HCT116 (cell line): ENCODE data around the gene SLC17A2. TPM values are rescaled to one million over a fixed set of nuclear protein-coding genes. Genes with fewer than 3 reads are reported as not detected.

ENCODE experiments used
- ATAC-seq: fragments of 200-7000 bp; cut with Tn5 transposase; 2 replicates; pipeline ENCODE4 v1.9.1; 2020; ENCODE audit warnings: mild to moderate bottlenecking, moderate library complexity
- BruUV-seq: library from RNA; stranded (reverse); fragments of 400-500 nt; replicated peaks from 2 replicates; lab custom pipeline; 2021; lab: Mats Ljungman, UMichigan
- CTCF ChIA-PET: fragments of 300-600 bp; sonication (Branson Sonifier 250); formaldehyde crosslinking; loops from one replicate; lab custom pipeline; 2021; ENCODE audit warnings: antibody characterized with exemption; lab: Charles Lee
- POLR2A ChIA-PET: fragments of 300-600, 350-600 bp; sonication (Branson Sonifier 250); formaldehyde crosslinking; loops from one replicate; lab custom pipeline; 2021; ENCODE audit warnings: antibody characterized with exemption; lab: Charles Lee
- RAD21 ChIA-PET, 2 experiments: fragments of 300-600 bp; sonication (Branson Sonifier 250); formaldehyde crosslinking; loops; one replicate each; lab custom pipeline; 2023; ENCODE audit warnings: low total read pairs in 2 of 2; ENCODE audit not compliant: uncharacterized antibody in 2 of 2, unreplicated experiment in 2 of 2, low non-redundant PET in 1 of 2; lab: Charles Lee
- DNase-seq: peaks from one replicate; pipeline ENCODE4 v3.0.0-alpha.2; 2010; ENCODE audit warnings: low read depth, low spot score
- H2AFZ ChIP-seq: fragments of 200-600 bp; shearing (Covaris generic), sonication (generic); 2 replicates; pipeline ENCODE4 v1.6.1; 2017; ENCODE audit warnings: low read depth, mixed run types, mixed read lengths, antibody characterized with exemption, low read length; ENCODE audit not compliant: poor library complexity, severe bottlenecking
- H3K27ac ChIP-seq: 2 replicates; pipeline ENCODE4 v1.5.1; 2012; ENCODE audit warnings: low read depth, low read length
- H3K27me3 ChIP-seq: fragments of 200-600 bp; sonication (generic); 2 replicates; pipeline ENCODE4 v1.6.1; 2016; ENCODE audit warnings: mixed run types, low read length, mixed read lengths; ENCODE audit not compliant: insufficient read depth
- H3K36me3 ChIP-seq, 2 experiments: fragments of 200-500 bp in 1 of 2; fragments of 200-600 bp in 1 of 2; sonication (Bioruptor generic) in 1 of 2; sonication (generic) in 1 of 2; 2 replicates each; pipeline versions ENCODE4 v1.5.1 to v1.6.1; 2014 to 2016; ENCODE audit warnings: low read length in 2 of 2, inconsistent platforms in 1 of 2, mixed read lengths in 1 of 2, mixed run types in 1 of 2; ENCODE audit not compliant: insufficient read depth in 2 of 2, control insufficient read depth in 1 of 2
- H3K4me1 ChIP-seq, 2 experiments: fragments of 200-600 bp in 1 of 2; sonication (generic) in 1 of 2; 2 replicates each; pipeline versions ENCODE4 v1.5.1 to v1.6.1; 2012 to 2017; ENCODE audit warnings: low read length in 2 of 2, inconsistent platforms in 1 of 2, mild to moderate bottlenecking in 1 of 2, mixed read lengths in 1 of 2, mixed run types in 1 of 2, moderate library complexity in 1 of 2; ENCODE audit not compliant: insufficient read depth in 2 of 2, control insufficient read depth in 1 of 2
- H3K4me2 ChIP-seq: fragments of 200-600 bp; sonication (generic); 2 replicates; pipeline ENCODE4 v1.6.1; 2017; ENCODE audit warnings: mixed run types, low read length, mixed read lengths
- H3K4me3 ChIP-seq, 2 experiments: fragments of 200-600 bp in 1 of 2; sonication (generic) in 1 of 2; replicated peaks in 1 of 2; 2 replicates each; pipeline ENCODE4 v1.5.1; 2011 to 2016; ENCODE audit warnings: low read length in 2 of 2, control low read depth in 1 of 2, low read depth in 1 of 2, mild to moderate bottlenecking in 1 of 2, mixed read lengths in 1 of 2, mixed run types in 1 of 2
- H3K79me2 ChIP-seq: fragments of 200-600 bp; sonication (generic); 2 replicates; pipeline ENCODE4 v1.6.1; 2017; ENCODE audit warnings: mild to moderate bottlenecking, mixed run types, low read length, moderate library complexity, mixed read lengths; ENCODE audit not compliant: insufficient read depth
- H3K9ac ChIP-seq: fragments of 200-600 bp; sonication (generic); 2 replicates; pipeline ENCODE4 v1.6.1; 2016; ENCODE audit warnings: low read length, mixed read lengths
- H3K9me2 ChIP-seq: fragments of 200-600 bp; sonication (generic), shearing (Covaris generic); 2 replicates; pipeline ENCODE4 v1.6.1; 2017; ENCODE audit warnings: mixed run types, mild to moderate bottlenecking, moderate library complexity; ENCODE audit not compliant: insufficient read depth
- H3K9me3 ChIP-seq, 2 experiments: fragments of 200-500 bp in 1 of 2; fragments of 200-600 bp in 1 of 2; sonication (Bioruptor generic) in 1 of 2; sonication (generic) in 1 of 2; 2 replicates each; pipeline ENCODE4 v1.6.1; 2014 to 2017; ENCODE audit warnings: low read length in 2 of 2, mixed read lengths in 2 of 2, inconsistent platforms in 1 of 2, low read depth in 1 of 2, mild to moderate bottlenecking in 1 of 2, mixed run types in 1 of 2, moderate library complexity in 1 of 2; ENCODE audit not compliant: control insufficient read depth in 1 of 2, insufficient read depth in 1 of 2
- H4K20me1 ChIP-seq: fragments of 200-600 bp; sonication (generic), shearing (Covaris generic); 2 replicates; pipeline ENCODE4 v1.6.1; 2017; ENCODE audit warnings: mixed run types, mild to moderate bottlenecking, moderate library complexity; ENCODE audit not compliant: insufficient read depth
- ATF3 ChIP-seq: IDR thresholded peaks from 2 replicates; pipeline ENCODE4 v1.6.1; 2012
- ELF1 ChIP-seq: IDR thresholded peaks from 2 replicates; pipeline ENCODE4 v1.6.1; 2012; ENCODE audit warnings: low read depth, borderline replicate concordance
- POLR2AphosphoS5 ChIP-seq: IDR thresholded peaks from 2 replicates; pipeline ENCODE4 v1.6.1; 2011; ENCODE audit warnings: mild to moderate bottlenecking, low read depth, low read length, moderate library complexity
- TCF7L2 ChIP-seq: IDR thresholded peaks from 2 replicates; pipeline ENCODE4 v1.7.0; 2011; ENCODE audit warnings: borderline replicate concordance, inconsistent platforms; ENCODE audit not compliant: insufficient read depth, insufficient read length; ENCODE audit errors: extremely low read depth
- ZBTB33 ChIP-seq: IDR thresholded peaks from 2 replicates; pipeline ENCODE4 v1.6.1; 2011; ENCODE audit warnings: mild to moderate bottlenecking, low read length, moderate library complexity; ENCODE audit not compliant: insufficient replicate concordance; ENCODE audit errors: extremely low read depth
- ZFX ChIP-seq: fragments of 450-650 bp; IDR thresholded peaks from 2 replicates; pipeline ENCODE4 v1.6.1; 2017
- ZNF274 ChIP-seq: fragments of 200-500 bp; sonication (Bioruptor generic); IDR thresholded peaks from 2 replicates; pipeline ENCODE4 v1.6.1; 2014; ENCODE audit warnings: mild to moderate bottlenecking, low read depth, low read length, inconsistent platforms
- intact Hi-C: fragments of 100-400 bp; cut with micrococcal nuclease; formaldehyde crosslinking; loops from 2 replicates; pipeline ENCODE4 v1.10.0; 2022
- total RNA-seq: library from RNA; stranded (reverse); gene quantifications from one replicate; pipeline ENCODE4 v1.2.1, GENCODE V29; 2021; ENCODE audit not compliant: unreplicated experiment
- TF ChIP-seq, protein P1 (sequence below): IDR thresholded peaks from 2 replicates; pipeline ENCODE4 v1.6.1; 2012; ENCODE audit warnings: low read depth

The SLC17A2 gene
- total RNA-seq, 1 experiment from 2014 or later = not detected

- BruUV-seq = no TSS peak
- intact Hi-C loops = no loop called here
- POLR2A ChIA-PET = no interaction called here
- Histone ChIP-seq H4K20me1 (no peaks in the 10 kb centered on the region), H3K9me2 (no peaks in the 10 kb centered on the region), H3K79me2 (no peaks in the 10 kb centered on the region), H3K4me1 (peaks cover 16 to 19% of the 10 kb centered on the region in 2 experiments), H2AFZ (no peak overlapping the region), H3K27me3 (no peaks in the 10 kb centered on the region), H3K27ac (no peak overlapping the region), H3K4me2 (no peak overlapping the region), H3K9me3 (no peaks in the 10 kb centered on the region), H3K4me3 (no peak overlapping the region), H3K36me3 (peaks cover 30 to 42% of the 10 kb centered on the region in 2 experiments; a peak in 3 of 4 replicates), H3K9ac (no peak overlapping the region)
- ATAC-seq (no peak), DNase-seq (no peak)
- CTCF ChIA-PET = no interaction called here
- no peak for TF ChIP-seq ZFX
- TF ChIP-seq ATF3 = no peak
- TF ChIP-seq, protein P1, sequence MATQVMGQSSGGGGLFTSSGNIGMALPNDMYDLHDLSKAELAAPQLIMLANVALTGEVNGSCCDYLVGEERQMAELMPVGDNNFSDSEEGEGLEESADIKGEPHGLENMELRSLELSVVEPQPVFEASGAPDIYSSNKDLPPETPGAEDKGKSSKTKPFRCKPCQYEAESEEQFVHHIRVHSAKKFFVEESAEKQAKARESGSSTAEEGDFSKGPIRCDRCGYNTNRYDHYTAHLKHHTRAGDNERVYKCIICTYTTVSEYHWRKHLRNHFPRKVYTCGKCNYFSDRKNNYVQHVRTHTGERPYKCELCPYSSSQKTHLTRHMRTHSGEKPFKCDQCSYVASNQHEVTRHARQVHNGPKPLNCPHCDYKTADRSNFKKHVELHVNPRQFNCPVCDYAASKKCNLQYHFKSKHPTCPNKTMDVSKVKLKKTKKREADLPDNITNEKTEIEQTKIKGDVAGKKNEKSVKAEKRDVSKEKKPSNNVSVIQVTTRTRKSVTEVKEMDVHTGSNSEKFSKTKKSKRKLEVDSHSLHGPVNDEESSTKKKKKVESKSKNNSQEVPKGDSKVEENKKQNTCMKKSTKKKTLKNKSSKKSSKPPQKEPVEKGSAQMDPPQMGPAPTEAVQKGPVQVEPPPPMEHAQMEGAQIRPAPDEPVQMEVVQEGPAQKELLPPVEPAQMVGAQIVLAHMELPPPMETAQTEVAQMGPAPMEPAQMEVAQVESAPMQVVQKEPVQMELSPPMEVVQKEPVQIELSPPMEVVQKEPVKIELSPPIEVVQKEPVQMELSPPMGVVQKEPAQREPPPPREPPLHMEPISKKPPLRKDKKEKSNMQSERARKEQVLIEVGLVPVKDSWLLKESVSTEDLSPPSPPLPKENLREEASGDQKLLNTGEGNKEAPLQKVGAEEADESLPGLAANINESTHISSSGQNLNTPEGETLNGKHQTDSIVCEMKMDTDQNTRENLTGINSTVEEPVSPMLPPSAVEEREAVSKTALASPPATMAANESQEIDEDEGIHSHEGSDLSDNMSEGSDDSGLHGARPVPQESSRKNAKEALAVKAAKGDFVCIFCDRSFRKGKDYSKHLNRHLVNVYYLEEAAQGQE = no peak
- TF ChIP-seq ZNF274 = no peak
- no peak for TF ChIP-seq ELF1
- TF ChIP-seq POLR2AphosphoS5 = no peak
- TF ChIP-seq TCF7L2 = no peak
- no peak for TF ChIP-seq ZBTB33
- RAD21 ChIA-PET = no interaction called here
These were observed 43.5 kb upstream of the SLC17A2 start for GRCh38 chr6:25973923-25974555.
